ENCODE results near the gene MRTO4.
A peak's percentile ranks its signal among the peaks of the same experiment; 100 is the strongest.
"Not testable (repeated sequence)": the region's sequence is repeated elsewhere in the genome, so short reads cannot be mapped to it uniquely, and the experiment has no call there.

MRTO4 gene

GRCh38 chr1:19254416-19254815, 2.8 kb downstream of the MRTO4 start:
- no peak overlapping the region for H3K4me3 ChIP-seq (ENCODE audit: low read depth, low read length)
- no peak for DNase-seq (ENCODE audit: low read depth)
- TF ChIP-seq, protein P1, sequence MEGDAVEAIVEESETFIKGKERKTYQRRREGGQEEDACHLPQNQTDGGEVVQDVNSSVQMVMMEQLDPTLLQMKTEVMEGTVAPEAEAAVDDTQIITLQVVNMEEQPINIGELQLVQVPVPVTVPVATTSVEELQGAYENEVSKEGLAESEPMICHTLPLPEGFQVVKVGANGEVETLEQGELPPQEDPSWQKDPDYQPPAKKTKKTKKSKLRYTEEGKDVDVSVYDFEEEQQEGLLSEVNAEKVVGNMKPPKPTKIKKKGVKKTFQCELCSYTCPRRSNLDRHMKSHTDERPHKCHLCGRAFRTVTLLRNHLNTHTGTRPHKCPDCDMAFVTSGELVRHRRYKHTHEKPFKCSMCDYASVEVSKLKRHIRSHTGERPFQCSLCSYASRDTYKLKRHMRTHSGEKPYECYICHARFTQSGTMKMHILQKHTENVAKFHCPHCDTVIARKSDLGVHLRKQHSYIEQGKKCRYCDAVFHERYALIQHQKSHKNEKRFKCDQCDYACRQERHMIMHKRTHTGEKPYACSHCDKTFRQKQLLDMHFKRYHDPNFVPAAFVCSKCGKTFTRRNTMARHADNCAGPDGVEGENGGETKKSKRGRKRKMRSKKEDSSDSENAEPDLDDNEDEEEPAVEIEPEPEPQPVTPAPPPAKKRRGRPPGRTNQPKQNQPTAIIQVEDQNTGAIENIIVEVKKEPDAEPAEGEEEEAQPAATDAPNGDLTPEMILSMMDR (IDR thresholded peaks at IDR 0.05; ENCODE audit: low read depth, low read length), result no peak

DNA sequence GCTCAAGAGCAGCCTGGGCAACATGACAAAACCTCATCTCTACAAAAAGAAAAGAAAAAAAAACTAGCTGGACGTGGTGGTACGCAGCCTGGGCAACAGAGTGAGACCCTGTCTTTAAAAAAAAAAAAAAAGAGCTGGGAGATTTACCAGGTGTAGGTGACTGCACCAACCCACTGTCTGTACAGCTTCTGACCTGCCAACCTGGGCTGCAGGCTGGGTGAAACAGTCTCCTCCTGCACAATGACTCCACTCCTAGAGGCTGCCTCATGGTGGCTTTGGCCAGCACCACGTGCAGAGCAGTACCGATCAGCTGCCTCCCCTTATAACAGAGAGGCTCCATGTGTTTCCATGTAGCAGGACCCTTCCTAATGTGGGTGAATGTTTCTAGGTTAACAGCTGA, 3.7 kb downstream of the MRTO4 start:
- no peak overlapping the region for H3K4me3 ChIP-seq (ENCODE audit: low read depth, low read length)
- no peak for DNase-seq (ENCODE audit: low read depth)
- TF ChIP-seq, protein P1 (IDR thresholded peaks at IDR 0.05; ENCODE audit: low read depth, low read length), result no peak
- TF ChIP-seq MAX (IDR thresholded peaks at IDR 0.05; ENCODE audit: low read depth, low read length) (no peak), POLR2A (IDR thresholded peaks at IDR 0.05; ENCODE audit: extremely low read depth, insufficient read length) (no peak), MYC (IDR thresholded peaks at IDR 0.05; ENCODE audit: low read depth, low read length) (no peak)

DNA sequence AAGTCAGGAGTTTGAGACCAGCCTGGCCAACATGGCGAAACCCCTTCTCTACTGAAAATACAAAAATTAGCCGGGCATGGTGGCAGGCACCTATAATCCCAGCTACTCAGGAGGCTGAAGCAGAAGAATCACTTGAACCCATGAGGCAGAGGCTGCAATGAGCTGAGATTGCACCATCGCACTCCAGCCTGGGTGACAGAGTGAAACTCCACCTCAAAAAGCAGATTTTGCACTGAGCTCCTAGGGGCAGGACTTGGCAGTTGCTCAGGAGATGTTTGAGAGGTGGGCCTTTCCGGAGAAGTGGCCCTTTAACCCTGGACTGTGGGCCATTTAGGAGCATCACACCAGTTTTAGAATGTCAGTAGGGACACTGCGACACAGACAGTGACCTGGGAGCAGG, 4.7 kb downstream of the MRTO4 start:
- H3K4me3 ChIP-seq (ENCODE audit: low read depth, low read length); DNase-seq (ENCODE audit: low read depth): not testable (repeated sequence)

GRCh38 chr1:19257178-19257914, 5.7 kb downstream of the MRTO4 start:
- TF ChIP-seq MAX (IDR thresholded peaks at IDR 0.05; ENCODE audit: low read depth, low read length), result no peak
- no peak for TF ChIP-seq MYC (IDR thresholded peaks at IDR 0.05; ENCODE audit: low read depth, low read length)
- TF ChIP-seq, protein P1 (IDR thresholded peaks at IDR 0.05; ENCODE audit: low read depth, low read length), result no peak
- TF ChIP-seq POLR2A (IDR thresholded peaks at IDR 0.05; ENCODE audit: extremely low read depth, insufficient read length), result no peak
- H3K4me3 ChIP-seq (ENCODE audit: low read depth, low read length), result no peak overlapping the region
- no peak for DNase-seq (ENCODE audit: low read depth)

DNA sequence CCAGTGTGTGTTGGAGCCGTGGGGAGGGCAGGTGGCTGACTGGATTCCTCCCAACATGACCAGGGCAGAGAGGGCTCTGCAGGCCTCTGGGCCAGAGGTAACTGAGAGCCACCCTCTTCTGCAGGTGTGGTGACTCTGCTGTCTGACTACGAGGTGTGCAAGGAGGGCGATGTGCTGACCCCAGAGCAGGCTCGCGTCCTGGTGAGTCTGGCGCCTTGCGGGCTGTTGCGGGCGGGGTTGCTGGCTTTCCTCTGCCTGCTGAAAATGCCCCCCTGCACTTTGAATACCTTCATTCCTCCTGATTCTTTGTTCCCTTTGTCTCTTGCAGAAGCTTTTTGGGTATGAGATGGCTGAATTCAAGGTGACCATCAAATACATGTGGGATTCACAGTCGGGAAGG, 6.7 kb downstream of the MRTO4 start:
- no peak for DNase-seq (ENCODE audit: low read depth)
- no peak for TF ChIP-seq MAX (IDR thresholded peaks at IDR 0.05; ENCODE audit: low read depth, low read length)
- TF ChIP-seq MYC (IDR thresholded peaks at IDR 0.05; ENCODE audit: low read depth, low read length), result no peak
- no peak for TF ChIP-seq POLR2A (IDR thresholded peaks at IDR 0.05; ENCODE audit: extremely low read depth, insufficient read length)
- TF ChIP-seq, protein P1 (IDR thresholded peaks at IDR 0.05; ENCODE audit: low read depth, low read length), result no peak
- H3K4me3 ChIP-seq (ENCODE audit: low read depth, low read length), result no peak overlapping the region

DNA sequence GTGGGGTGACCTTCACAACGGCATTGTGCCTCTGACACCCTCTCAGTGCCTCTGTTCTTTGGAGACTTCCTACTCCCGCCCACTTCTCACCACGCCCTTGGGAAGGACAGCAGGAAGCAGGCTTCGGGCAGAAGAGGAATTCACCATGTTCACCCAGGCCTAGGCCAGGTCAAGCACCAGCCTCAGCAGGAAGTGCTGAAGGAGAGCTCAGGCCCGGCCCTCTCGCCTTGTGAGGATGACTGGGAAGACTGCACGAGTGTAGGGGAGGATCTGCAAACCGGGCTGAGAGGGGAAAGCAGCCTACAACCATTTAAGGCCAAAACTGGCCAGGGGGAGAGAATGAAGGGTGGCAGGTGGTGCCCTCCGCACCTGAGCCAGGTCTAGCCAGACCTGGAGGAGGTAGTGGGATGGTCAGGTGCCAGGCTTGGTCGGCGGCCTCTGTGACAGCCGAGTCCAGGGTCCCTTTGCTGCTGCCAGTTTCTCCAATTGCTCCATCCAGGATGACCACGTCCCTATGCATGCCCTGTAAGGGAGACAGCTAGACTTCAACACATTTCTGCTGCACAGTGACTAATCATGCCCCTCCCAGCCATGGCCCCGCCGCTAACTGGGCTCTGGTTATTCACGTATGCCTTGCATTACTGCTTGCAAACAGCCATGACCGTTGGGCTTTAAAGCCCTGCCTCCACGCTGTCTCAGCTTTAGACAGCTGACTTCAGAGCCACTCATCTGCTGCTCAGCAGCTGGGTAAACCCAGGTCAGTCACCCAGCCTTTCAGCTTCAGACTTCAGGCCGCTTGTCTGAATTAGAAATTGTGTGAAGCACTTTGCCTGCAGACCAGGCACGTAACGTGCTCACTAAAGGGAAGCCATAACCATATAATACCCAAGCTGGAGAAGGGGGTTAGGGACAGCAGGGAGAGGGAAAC, 8.9 kb downstream of the MRTO4 start:
- H3K4me3 ChIP-seq (ENCODE audit: low read depth, low read length), result no peak overlapping the region
- peak; percentile 25 for DNase-seq (ENCODE audit: low read depth)
- TF ChIP-seq POLR2A (IDR thresholded peaks at IDR 0.05; ENCODE audit: extremely low read depth, insufficient read length), result peak; percentile 6
- TF ChIP-seq MAX (IDR thresholded peaks at IDR 0.05; ENCODE audit: low read depth, low read length), result no peak
